Mesenteric fat pad (tissue), 1 donor: ENCODE results near the gene CD276. TPM values are rescaled to one million over a fixed set of nuclear protein-coding genes. Genes with fewer than 3 reads are reported as not detected.
"Not testable (repeated sequence)": the region's sequence is repeated elsewhere in the genome, so short reads cannot be mapped to it uniquely, and the experiment has no call there.

Experiments used
- DNase-seq: peaks from one replicate; pipeline ENCODE4 v3.0.0-alpha.2; 2020; ENCODE audit warnings: low spot score
- total RNA-seq: library from RNA; stranded (reverse); fragmentation: NEBNext Ultra II Directional; extraction: Animal tissue kit (Norgen Biotek cat#: 25700); gene quantifications from one replicate; pipeline ENCODE4 v1.2.1, GENCODE V29; 2021
- donor health status: DM: yes; HTN: yes; CAD: no.

Gene CD276
- total RNA-seq, 1 donor from 2014 or later: 89.5 TPM

- no peak for DNase-seq
Observed at GRCh38 chr15:73709686-73710085, 25.5 kb downstream of the CD276 start.

- no peak for DNase-seq
Observed at GRCh38 chr15:73710321-73710720, 26.1 kb downstream of the CD276 start.

GRCh38 chr15:73711526-73711925, 27.3 kb downstream of the CD276 start:
- DNase-seq: no peak

- no peak for DNase-seq
Observed at GRCh38 chr15:73712107-73712506, 27.9 kb downstream of the CD276 start.

GRCh38 chr15:73714695-73715301, 30.6 kb downstream of the CD276 start:
- DNase-seq: no peak

GRCh38 chr15:73715417-73715816, 31.2 kb downstream of the CD276 start:
- DNase-seq: no peak

GRCh38 chr15:73716417-73716816, 32.2 kb downstream of the CD276 start:
- no peak for DNase-seq

GRCh38 chr15:73717206-73717605, 33.0 kb downstream of the CD276 start:
- no peak for DNase-seq

- DNase-seq: no peak
Observed at GRCh38 chr15:73717802-73718201, 33.6 kb downstream of the CD276 start.

- DNase-seq: no peak
Observed at GRCh38 chr15:73718694-73719093, 34.5 kb downstream of the CD276 start.

- no peak for DNase-seq
Observed at GRCh38 chr15:73722425-73722824, 38.2 kb downstream of the CD276 start.

GRCh38 chr15:73723191-73723590, 39.0 kb downstream of the CD276 start:
- no peak for DNase-seq

GRCh38 chr15:73724212-73724611, 40.0 kb downstream of the CD276 start:
- no peak for DNase-seq

- DNase-seq: no peak
Observed at GRCh38 chr15:73727330-73727976, 43.3 kb downstream of the CD276 start.

- not testable (repeated sequence) for DNase-seq
Observed at GRCh38 chr15:73732051-73732450, 47.9 kb downstream of the CD276 start.

- DNase-seq: no peak
Observed at GRCh38 chr15:73732930-73733329, 48.7 kb downstream of the CD276 start.

- no peak for DNase-seq
Observed at GRCh38 chr15:73737535-73737934, 53.4 kb downstream of the CD276 start.

GRCh38 chr15:73740152-73741048, 56.2 kb downstream of the CD276 start:
- no peak for DNase-seq

- no peak for DNase-seq
Observed at GRCh38 chr15:73741321-73741836, 57.2 kb downstream of the CD276 start.

GRCh38 chr15:73744293-73744692, 60.1 kb downstream of the CD276 start:
- no peak for DNase-seq

- DNase-seq: no peak
Observed at GRCh38 chr15:73745073-73745472, 60.9 kb downstream of the CD276 start.

GRCh38 chr15:73746261-73746660, 62.1 kb downstream of the CD276 start:
- no peak for DNase-seq
